Smooth muscle cell (in vitro differentiated cells): ENCODE measurements around the gene HTATSF1. TPM values are rescaled to one million over a fixed set of nuclear protein-coding genes. Genes with fewer than 3 reads are reported as not detected.

Source experiments
- DNase-seq: peaks from one replicate; lab custom pipeline; 2025; ENCODE audit not compliant: unreplicated experiment; lab: John Stamatoyannopoulos, UW
- H2AFZ ChIP-seq: fragments of 200-600 bp; sonication (generic); 2 replicates; pipeline ENCODE4 v1.6.0; 2016; ENCODE audit warnings: antibody characterized with exemption, low read depth, mild to moderate bottlenecking
- H3F3A ChIP-seq: fragments of 200-600 bp; sonication (generic); 2 replicates; pipeline ENCODE4 v1.6.0; 2017; ENCODE audit warnings: antibody characterized with exemption, low read depth
- H3K27ac ChIP-seq: fragments of 200-600 bp; sonication (generic); 2 replicates; pipeline ENCODE4 v1.5.1; 2016; ENCODE audit warnings: low read depth, mild to moderate bottlenecking
- H3K27me3 ChIP-seq: fragments of 200-600 bp; sonication (generic); 2 replicates; pipeline ENCODE4 v1.6.1; 2016; ENCODE audit warnings: low read depth, mild to moderate bottlenecking
- H3K36me3 ChIP-seq: fragments of 200-600 bp; sonication (generic); 2 replicates; pipeline ENCODE4 v1.5.1; 2016; ENCODE audit warnings: low read depth
- H3K4me1 ChIP-seq: fragments of 200-600 bp; sonication (generic); 2 replicates; pipeline ENCODE4 v1.5.1; 2016; ENCODE audit warnings: low read depth
- H3K4me2 ChIP-seq: fragments of 200-600 bp; sonication (generic); 2 replicates; pipeline ENCODE4 v1.6.0; 2016; ENCODE audit warnings: mild to moderate bottlenecking
- H3K4me3 ChIP-seq: fragments of 200-600 bp; sonication (generic); 2 replicates; pipeline ENCODE4 v1.5.1; 2016; ENCODE audit warnings: mild to moderate bottlenecking
- H3K79me2 ChIP-seq: fragments of 200-600 bp; sonication (generic); 2 replicates; pipeline ENCODE4 v1.6.0; 2016; ENCODE audit warnings: low read depth, mild to moderate bottlenecking
- H3K9ac ChIP-seq: fragments of 200-600 bp; sonication (generic); 2 replicates; pipeline ENCODE4 v1.6.0; 2016; ENCODE audit warnings: low read depth
- H3K9me3 ChIP-seq: fragments of 200-600 bp; sonication (generic); replicated peaks from 2 replicates; pipeline ENCODE4 v1.5.1; 2016; ENCODE audit warnings: low read depth
- H4K20me1 ChIP-seq: fragments of 200-600 bp; sonication (generic); 2 replicates; pipeline ENCODE4 v1.6.0; 2016; ENCODE audit warnings: low read depth
- WGBS: methylation state at CpG from one replicate; pipeline ENCODE4 v1.1.7; 2016; ENCODE audit warnings: low lambda C conversion rate; 5-methylcytosine and 5-hydroxymethylcytosine counted together
- polyA plus RNA-seq: library from polyadenylated mRNA; unstranded; fragments of >200 nt; fragmentation: Nextera tagmentation; extraction: Ambion mirVana; gene quantifications from 2 replicates; pipeline ENCODE4 v1.2.1, GENCODE V29; 2016
- total RNA-seq: library from RNA; depleted of rRNA; stranded (reverse); fragments of >200 nt; gene quantifications from 2 replicates; pipeline ENCODE4 v1.2.3, GENCODE V29; 2014
- TF ChIP-seq, protein P1 (sequence below): fragments of 200-600 bp; sonication (generic); IDR thresholded peaks from 2 replicates; pipeline ENCODE4 v1.5.1; 2017; ENCODE audit warnings: borderline replicate concordance, mild to moderate bottlenecking, antibody characterized with exemption; ENCODE audit not compliant: insufficient read depth, poor library complexity, severe bottlenecking

The HTATSF1 gene, protein sequence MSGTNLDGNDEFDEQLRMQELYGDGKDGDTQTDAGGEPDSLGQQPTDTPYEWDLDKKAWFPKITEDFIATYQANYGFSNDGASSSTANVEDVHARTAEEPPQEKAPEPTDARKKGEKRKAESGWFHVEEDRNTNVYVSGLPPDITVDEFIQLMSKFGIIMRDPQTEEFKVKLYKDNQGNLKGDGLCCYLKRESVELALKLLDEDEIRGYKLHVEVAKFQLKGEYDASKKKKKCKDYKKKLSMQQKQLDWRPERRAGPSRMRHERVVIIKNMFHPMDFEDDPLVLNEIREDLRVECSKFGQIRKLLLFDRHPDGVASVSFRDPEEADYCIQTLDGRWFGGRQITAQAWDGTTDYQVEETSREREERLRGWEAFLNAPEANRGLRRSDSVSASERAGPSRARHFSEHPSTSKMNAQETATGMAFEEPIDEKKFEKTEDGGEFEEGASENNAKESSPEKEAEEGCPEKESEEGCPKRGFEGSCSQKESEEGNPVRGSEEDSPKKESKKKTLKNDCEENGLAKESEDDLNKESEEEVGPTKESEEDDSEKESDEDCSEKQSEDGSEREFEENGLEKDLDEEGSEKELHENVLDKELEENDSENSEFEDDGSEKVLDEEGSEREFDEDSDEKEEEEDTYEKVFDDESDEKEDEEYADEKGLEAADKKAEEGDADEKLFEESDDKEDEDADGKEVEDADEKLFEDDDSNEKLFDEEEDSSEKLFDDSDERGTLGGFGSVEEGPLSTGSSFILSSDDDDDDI
- total RNA-seq (46.9 and 72.0 TPM in 2 replicates), polyA plus RNA-seq (42.6 and 42.9 TPM in 2 replicates)

DNA sequence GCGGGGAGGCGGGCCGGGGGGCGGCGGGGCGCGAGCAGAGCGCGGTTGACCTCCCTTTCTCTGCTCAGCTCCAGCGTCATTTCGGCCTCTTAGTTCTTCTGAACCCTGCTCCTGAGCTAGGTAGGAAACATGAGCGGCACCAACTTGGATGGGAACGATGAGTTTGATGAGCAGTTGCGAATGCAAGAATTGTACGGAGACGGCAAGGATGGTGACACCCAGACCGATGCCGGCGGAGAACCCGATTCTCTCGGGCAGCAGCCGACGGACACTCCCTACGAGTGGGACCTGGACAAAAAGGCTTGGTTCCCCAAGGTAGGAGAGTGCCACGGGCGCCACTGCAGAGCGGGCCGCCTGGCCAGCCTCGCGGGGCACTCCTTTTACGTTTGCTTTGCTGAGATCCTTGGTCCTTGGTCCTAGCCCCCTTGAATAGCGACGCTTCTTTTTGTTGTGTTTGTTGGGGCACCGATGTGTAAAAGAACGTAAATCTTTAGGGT, at the start of gene HTATSF1:
TSS of gene HTATSF1 (plus strand) at position 37 of the 497 bp plus-strand sequence. CDS start at position 130, 93 bp downstream.
- Histone ChIP-seq H3K4me3 (peak within 1 kb of the TSS; percentile 80), H3K27me3 (no peaks in the 10 kb centered on the region), H3K4me1 (peaks cover 10% of the 10 kb centered on the region), H3K79me2 (peaks cover 20% of the 10 kb centered on the region), H3K36me3 (peaks cover 9% of the 10 kb centered on the region), H3K4me2 (peak within 1 kb of the TSS; percentile 88), H3K27ac (peak within 1 kb of the TSS; percentile 94), H2AFZ (peak within 1 kb of the TSS; percentile 73), H3K9me3 (no peaks in the 10 kb centered on the region), H3F3A (no peaks in the 10 kb centered on the region), H4K20me1 (no peaks in the 10 kb centered on the region), H3K9ac (peak within 1 kb of the TSS; percentile 92)
- 40% methylated on average over 26 of the region's 35 CpGs for WGBS
- no peak for DNase-seq
- TF ChIP-seq, protein P1, sequence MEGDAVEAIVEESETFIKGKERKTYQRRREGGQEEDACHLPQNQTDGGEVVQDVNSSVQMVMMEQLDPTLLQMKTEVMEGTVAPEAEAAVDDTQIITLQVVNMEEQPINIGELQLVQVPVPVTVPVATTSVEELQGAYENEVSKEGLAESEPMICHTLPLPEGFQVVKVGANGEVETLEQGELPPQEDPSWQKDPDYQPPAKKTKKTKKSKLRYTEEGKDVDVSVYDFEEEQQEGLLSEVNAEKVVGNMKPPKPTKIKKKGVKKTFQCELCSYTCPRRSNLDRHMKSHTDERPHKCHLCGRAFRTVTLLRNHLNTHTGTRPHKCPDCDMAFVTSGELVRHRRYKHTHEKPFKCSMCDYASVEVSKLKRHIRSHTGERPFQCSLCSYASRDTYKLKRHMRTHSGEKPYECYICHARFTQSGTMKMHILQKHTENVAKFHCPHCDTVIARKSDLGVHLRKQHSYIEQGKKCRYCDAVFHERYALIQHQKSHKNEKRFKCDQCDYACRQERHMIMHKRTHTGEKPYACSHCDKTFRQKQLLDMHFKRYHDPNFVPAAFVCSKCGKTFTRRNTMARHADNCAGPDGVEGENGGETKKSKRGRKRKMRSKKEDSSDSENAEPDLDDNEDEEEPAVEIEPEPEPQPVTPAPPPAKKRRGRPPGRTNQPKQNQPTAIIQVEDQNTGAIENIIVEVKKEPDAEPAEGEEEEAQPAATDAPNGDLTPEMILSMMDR, result no peak

DNA sequence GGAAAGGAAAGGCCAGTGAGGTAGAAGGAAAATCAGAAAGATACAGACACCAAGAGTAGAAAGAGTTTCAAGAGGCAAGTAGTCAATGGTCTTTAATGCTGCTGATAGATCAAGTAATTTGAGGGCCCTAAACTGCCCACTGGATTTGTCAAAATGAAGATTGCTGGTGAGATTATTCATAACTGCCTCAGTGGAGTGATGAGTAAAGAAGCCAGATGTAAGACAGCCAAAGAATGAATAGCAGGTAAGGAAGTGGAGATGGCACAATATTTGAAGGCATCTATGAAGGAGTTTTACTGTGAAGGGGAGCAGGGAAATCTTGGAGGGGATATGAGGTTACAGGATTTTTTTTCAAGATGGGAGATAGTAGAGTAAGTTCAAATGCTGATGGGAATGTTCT, 49.4 kb upstream of the HTATSF1 start:
- Histone ChIP-seq H3K4me1 (no peaks in the 10 kb centered on the region), H3K36me3 (no peaks in the 10 kb centered on the region), H3K9ac (no peak overlapping the region)

DNA sequence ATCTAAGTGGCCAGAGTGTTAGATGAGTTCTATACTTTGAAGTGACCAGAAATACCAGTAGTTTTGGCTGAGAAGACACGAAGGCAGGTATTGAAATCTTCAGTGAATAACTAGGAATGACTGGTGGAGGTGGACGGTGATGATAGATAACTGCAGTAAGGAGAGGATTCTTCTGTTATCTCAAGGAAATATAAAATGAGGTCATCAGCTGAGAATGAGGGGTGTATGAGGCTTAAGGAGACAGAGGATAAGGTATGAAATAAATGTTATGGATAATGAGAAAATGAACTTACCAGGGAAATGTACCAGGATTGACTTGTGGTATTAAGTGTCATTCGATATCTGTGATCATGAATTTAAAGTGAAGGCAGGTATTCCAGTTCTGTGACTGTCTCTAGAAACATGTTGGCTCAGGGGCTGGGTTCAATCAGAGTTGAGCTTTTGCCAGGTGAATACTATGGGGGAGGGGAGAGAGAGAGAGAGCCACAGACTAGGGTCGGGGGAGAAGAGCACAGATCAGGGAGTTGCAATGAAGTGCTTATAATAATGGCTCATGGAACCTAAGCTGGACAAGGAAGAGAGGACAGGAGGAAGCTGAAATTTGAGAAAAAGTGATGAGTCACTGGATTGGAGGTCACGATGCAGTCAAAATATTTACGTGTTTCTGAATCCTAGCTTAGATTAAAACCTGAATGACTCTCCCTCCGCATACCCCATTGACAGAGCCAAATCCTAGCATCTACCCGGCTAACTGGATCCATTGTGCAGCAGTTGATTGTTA, 47.2 kb upstream of the HTATSF1 start:
- no peaks in the 10 kb centered on the region for H3K9me3 ChIP-seq
- 69% methylated on average over 8 of the region's 8 CpGs for WGBS
- H3K27ac ChIP-seq, result no peak overlapping the region
- no peaks in the 10 kb centered on the region for H3K27me3 ChIP-seq
- no peaks in the 10 kb centered on the region for H4K20me1 ChIP-seq
- TF ChIP-seq, protein P1, result no peak
- no peak for DNase-seq
- no peak overlapping the region for H3K4me2 ChIP-seq
- H2AFZ ChIP-seq, result no peak overlapping the region
- H3K4me3 ChIP-seq, result no peak overlapping the region
- no peaks in the 10 kb centered on the region for H3K4me1 ChIP-seq
- no peaks in the 10 kb centered on the region for H3K36me3 ChIP-seq
- H3F3A ChIP-seq, result no peaks in the 10 kb centered on the region
- H3K79me2 ChIP-seq, result no peaks in the 10 kb centered on the region
- no peak overlapping the region for H3K9ac ChIP-seq

More for the DNA sequence above, 49.4 kb upstream of the HTATSF1 start:
- Histone ChIP-seq H2AFZ (no peak overlapping the region), H3F3A (no peaks in the 10 kb centered on the region), H3K9me3 (no peaks in the 10 kb centered on the region), H3K4me3 (no peak overlapping the region), H3K79me2 (no peaks in the 10 kb centered on the region), H4K20me1 (no peaks in the 10 kb centered on the region), H3K27ac (no peak overlapping the region), H3K4me2 (no peak overlapping the region), H3K27me3 (no peaks in the 10 kb centered on the region)
- DNase-seq, result no peak
- TF ChIP-seq, protein P1, result no peak
